Measurements from ENCODE around the gene ITGAE.

The ITGAE gene

DNA sequence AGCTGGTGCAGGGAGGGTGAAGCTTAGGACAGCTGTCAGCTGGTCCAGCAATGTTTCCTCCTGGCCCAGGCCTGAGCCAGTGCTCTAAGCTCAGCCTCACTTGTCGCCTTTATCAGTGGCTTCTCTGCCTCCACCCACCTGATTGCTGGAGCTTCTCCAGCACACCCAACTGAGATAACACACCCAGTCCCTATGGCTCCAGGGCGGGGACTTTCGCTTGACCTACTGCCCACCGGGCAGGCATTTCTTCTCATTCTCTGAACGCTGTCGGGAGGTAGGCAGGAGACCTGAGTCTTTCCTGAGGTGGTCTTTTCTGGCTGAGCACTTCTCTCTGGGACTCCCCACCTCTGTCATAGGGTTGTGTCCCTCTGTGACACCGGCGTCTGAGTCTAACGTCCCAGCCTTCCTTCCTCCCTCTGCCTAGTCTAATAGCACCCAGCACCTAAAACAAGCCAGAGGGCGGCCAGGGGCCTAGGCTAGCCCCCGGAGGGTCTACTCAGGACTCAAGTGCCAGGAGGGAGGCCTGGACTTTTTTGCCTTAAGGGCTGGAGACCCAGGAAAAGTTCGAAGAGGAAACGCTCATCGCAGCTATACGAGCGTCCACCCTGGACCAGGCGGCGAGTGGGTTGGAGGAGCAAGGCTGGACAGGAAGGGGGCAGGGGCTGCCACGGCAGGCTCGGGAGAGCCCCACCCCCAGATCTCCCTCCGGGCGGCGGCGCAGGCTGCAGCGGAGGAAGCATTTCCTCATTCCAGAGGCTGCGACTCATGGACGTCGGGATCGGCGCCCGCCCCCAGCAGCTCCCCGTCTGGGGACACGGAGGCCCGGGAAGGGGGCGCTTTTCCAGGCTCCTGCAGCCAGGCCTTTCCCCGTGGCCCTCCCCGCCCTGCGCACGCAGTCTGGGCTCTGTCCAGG lies 133.4 kb downstream of the ITGAE start:
- peak; percentile 60 for DNase-seq (ENCODE audit: low spot score)

DNA sequence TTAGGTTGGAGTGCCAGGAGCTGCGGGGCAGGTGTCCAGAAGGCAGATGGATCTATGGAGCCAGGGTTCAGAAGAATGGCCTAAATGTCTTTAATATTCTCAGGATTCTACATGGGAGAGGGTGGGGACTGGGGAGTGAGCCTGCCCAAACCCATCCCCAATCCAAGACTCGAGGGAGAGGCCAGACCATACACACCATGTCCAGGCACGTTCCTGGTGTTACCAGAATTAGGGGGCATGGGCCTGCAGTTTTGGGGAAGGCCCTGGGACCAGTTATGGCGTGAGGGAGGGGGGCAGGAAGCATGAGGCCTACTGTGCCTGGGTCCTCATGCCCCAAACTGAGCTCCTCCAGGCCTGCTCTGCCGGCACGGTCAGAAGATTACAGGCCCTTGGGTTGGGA lies 134.5 kb downstream of the ITGAE start:
- no peak for DNase-seq (ENCODE audit: low spot score)

DNA sequence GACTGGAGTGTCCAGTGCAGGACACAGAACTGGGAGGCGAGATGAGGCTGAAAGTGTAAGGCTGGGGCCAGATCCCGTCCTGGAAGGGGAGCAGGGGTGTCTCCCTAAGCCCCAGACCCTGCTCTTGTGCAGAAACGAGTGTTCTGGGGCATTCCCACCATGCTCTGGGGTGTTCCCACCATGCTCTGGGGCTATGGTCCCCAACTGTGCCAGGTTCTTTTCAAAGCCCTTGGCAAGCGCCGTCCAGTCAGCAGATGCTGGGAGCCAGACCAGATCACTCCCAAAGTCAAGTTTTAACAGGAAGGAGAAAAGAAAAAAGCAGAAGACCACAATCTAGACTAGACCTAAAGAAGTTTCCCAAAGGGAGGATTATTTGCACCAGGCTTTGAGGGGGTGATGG lies 135.2 kb downstream of the ITGAE start:
- DNase-seq (ENCODE audit: low spot score): peak; percentile 55

All from Ammon's horn (tissue), 1 donor.